Gastroesophageal sphincter (tissue), 4 donors: Measurements from ENCODE around the gene CDH26. TPM values are rescaled to one million over a fixed set of nuclear protein-coding genes. Genes with fewer than 3 reads are reported as not detected.

ENCODE experiments used
- ATAC-seq: fragments of 150-250 bp; one replicate; pipeline ENCODE4 v1.9.1; 2016; ENCODE audit warnings: mild to moderate bottlenecking, moderate library complexity
- H3K27ac ChIP-seq, 4 donors: fragments of 200-600 bp; sonication (generic) in 3 of 4; 1 replicate in 3 of 4; 2 replicates in 1 of 4; pipeline ENCODE4 v1.5.1; 2016 to 2019
- H3K27me3 ChIP-seq: fragments of 200-600 bp; sonication (generic); one replicate; pipeline ENCODE4 v1.5.1; 2019
- H3K36me3 ChIP-seq, 2 donors: fragments of 200-600 bp; sonication (generic); one replicate each; pipeline ENCODE4 v1.5.1; 2019; ENCODE audit warnings: control low read depth in 1 of 2
- H3K4me1 ChIP-seq, 3 donors: fragments of 200-600 bp; sonication (generic); 1 replicate in 2 of 3; 2 replicates in 1 of 3; pipeline ENCODE4 v1.5.1; 2016 to 2019; ENCODE audit warnings: control low read depth in 2 of 3
- H3K4me3 ChIP-seq, 2 donors: fragments of 200-600 bp; sonication (generic); one replicate each; pipeline ENCODE4 v1.5.1; 2019; ENCODE audit warnings: mild to moderate bottlenecking in 1 of 2, moderate library complexity in 1 of 2
- H3K9me3 ChIP-seq, 3 donors: fragments of 200-600 bp; sonication (generic); one replicate each; pipeline ENCODE4 v1.5.1; 2017 to 2019; ENCODE audit warnings: control low read depth in 2 of 3
- CTCF ChIP-seq, 4 experiments: fragments of 200-600 bp in 2 of 4; fragments of 450-650 bp in 2 of 4; sonication (generic) in 1 of 4; IDR thresholded peaks; one replicate each; pipeline ENCODE4 v1.5.1; 2017 to 2019; ENCODE audit warnings: antibody characterized with exemption in 4 of 4, mild to moderate bottlenecking in 2 of 4, moderate library complexity in 2 of 4
- EP300 ChIP-seq: sonication (generic); formaldehyde crosslinking; IDR thresholded peaks from one replicate; pipeline ENCODE4 v1.6.1; 2017; ENCODE audit warnings: antibody characterized with exemption, mild to moderate bottlenecking
- POLR2A ChIP-seq, 2 donors: fragments of 450-650 bp; IDR thresholded peaks; one replicate each; pipeline ENCODE4 v1.6.1; 2017; ENCODE audit warnings: antibody characterized with exemption in 2 of 2, mild to moderate bottlenecking in 2 of 2, moderate library complexity in 1 of 2
- POLR2AphosphoS5 ChIP-seq: sonication (generic); formaldehyde crosslinking; IDR thresholded peaks from one replicate; pipeline ENCODE4 v1.6.1; 2017; ENCODE audit warnings: antibody characterized with exemption
- WGBS, 2 donors: methylation state at CpG; one replicate each; pipeline ENCODE4 v1.1.5; 2018; ENCODE audit warnings: low coverage in 1 of 2; 5-methylcytosine and 5-hydroxymethylcytosine counted together
- total RNA-seq, 4 donors: library from RNA; depleted of rRNA; stranded (reverse); fragments of >200 nt; gene quantifications; one replicate each; pipeline ENCODE4 v1.1.0, GENCODE V29; 2016

CDH26 gene
- total RNA-seq, 4 donors from 2014 or later, result 0.39 to 1.1 (median 0.78) TPM

GRCh38 chr20:60000271-60001042 is 42.2 kb downstream of the CDH26 start:
- Histone ChIP-seq H3K4me3 (no peak overlapping the region), H3K27me3 (peaks cover 2% of the 10 kb centered on the region), H3K27ac (no peak overlapping the region), H3K9me3 (no peaks in the 10 kb centered on the region), H3K4me1 (no peaks in the 10 kb centered on the region), H3K36me3 (peaks cover 0 to 26% of the 10 kb centered on the region in 2 donors)
- 79 to 85% methylated on average over 7 to 8 of the region's 8 CpGs for WGBS, 2 donors
- ATAC-seq, result no peak
- TF ChIP-seq POLR2AphosphoS5 (no peak), EP300 (no peak), POLR2A (IDR thresholded peaks at IDR 0.05) (no peak)

GRCh38 chr20:60001108-60001507 is 42.9 kb downstream of the CDH26 start:
- no peak for ATAC-seq
- no peaks in the 10 kb centered on the region for H3K4me1 ChIP-seq
- no peaks in the 10 kb centered on the region for H3K9me3 ChIP-seq
- TF ChIP-seq EP300, result no peak
- H3K27me3 ChIP-seq, result no peaks in the 10 kb centered on the region
- WGBS, 2 donors, result 44 to 57% methylated on average over 3 to 7 of the region's 11 CpGs
- H3K4me3 ChIP-seq, result no peak overlapping the region
- H3K36me3 ChIP-seq, result peaks cover 0 to 22% of the 10 kb centered on the region in 2 donors
- H3K27ac ChIP-seq, result no peak overlapping the region

- Histone ChIP-seq H3K36me3 (peaks cover 0 to 11% of the 10 kb centered on the region in 2 donors), H3K9me3 (no peaks in the 10 kb centered on the region), H3K4me1 (no peaks in the 10 kb centered on the region), H3K27ac (no peak overlapping the region), H3K4me3 (no peak overlapping the region), H3K27me3 (no peaks in the 10 kb centered on the region)
- ATAC-seq, result no peak
- WGBS, 2 donors, result 100% methylated on average over 1 to 2 of the region's 4 CpGs
- TF ChIP-seq POLR2A (IDR thresholded peaks at IDR 0.05) (no peak), CTCF (IDR thresholded peaks at IDR 0.05) (no peak), POLR2AphosphoS5 (no peak), EP300 (no peak)
Observed at GRCh38 chr20:60003776-60004175, 45.6 kb downstream of the CDH26 start.

GRCh38 chr20:60006261-60006660 is 48.0 kb downstream of the CDH26 start:
- no peak for TF ChIP-seq POLR2AphosphoS5
- no peak for TF ChIP-seq CTCF (IDR thresholded peaks at IDR 0.05)
- no peak for TF ChIP-seq EP300
- no peak for TF ChIP-seq POLR2A (IDR thresholded peaks at IDR 0.05)
- H3K4me1 ChIP-seq, result no peaks in the 10 kb centered on the region
- WGBS, 2 donors, result 70% methylated on average over 2 of the region's 4 CpGs; no CpG with 5 or more reads in 1 of the 2 donors
- no peak overlapping the region for H3K4me3 ChIP-seq
- H3K36me3 ChIP-seq, result peaks cover 0 to 3% of the 10 kb centered on the region in 2 donors
- H3K27ac ChIP-seq, result no peak overlapping the region
- no peaks in the 10 kb centered on the region for H3K27me3 ChIP-seq
- no peak for ATAC-seq
- no peaks in the 10 kb centered on the region for H3K9me3 ChIP-seq

GRCh38 chr20:60007464-60007863 is 49.2 kb downstream of the CDH26 start:
- H3K4me3 ChIP-seq, result no peak overlapping the region
- no peaks in the 10 kb centered on the region for H3K27me3 ChIP-seq
- no peaks in the 10 kb centered on the region for H3K4me1 ChIP-seq
- no peak for ATAC-seq
- no peak for TF ChIP-seq POLR2AphosphoS5
- TF ChIP-seq EP300, result no peak
- no peak for TF ChIP-seq POLR2A (IDR thresholded peaks at IDR 0.05)
- TF ChIP-seq CTCF (IDR thresholded peaks at IDR 0.05), result no peak
- H3K27ac ChIP-seq, result no peak overlapping the region
- 36 to 48% methylated on average over 2 of the region's 2 CpGs for WGBS, 2 donors
- no peaks in the 10 kb centered on the region for H3K9me3 ChIP-seq
- H3K36me3 ChIP-seq, result peaks cover 0 to 1% of the 10 kb centered on the region in 2 donors
